Measurements from ENCODE around the gene DENND1A.

Gene DENND1A

GRCh38 chr9:123550012-123550411, 379.9 kb downstream of the DENND1A start:
- TF ChIP-seq CTCF (IDR thresholded peaks at IDR 0.05) = no peak

GRCh38 chr9:123548741-123549545, 381.0 kb downstream of the DENND1A start:
- DNase-seq = no peak
- no peak for TF ChIP-seq CTCF (IDR thresholded peaks at IDR 0.05)
- H3K27ac Mint-ChIP-seq = no peak overlapping the region
- H3K36me3 Mint-ChIP-seq (ENCODE audit: low read depth) = peaks cover 7% of the 10 kb centered on the region
- H3K4me1 Mint-ChIP-seq = peaks cover 39% of the 10 kb centered on the region
- H3K9me3 Mint-ChIP-seq = no peaks in the 10 kb centered on the region
- H3K4me3 Mint-ChIP-seq = no peak overlapping the region
- no peaks in the 10 kb centered on the region for H3K27me3 Mint-ChIP-seq (ENCODE audit: low read depth, poor library complexity)

More at GRCh38 chr9:123550012-123550411, 379.9 kb downstream of the DENND1A start:
- H3K9me3 Mint-ChIP-seq = no peaks in the 10 kb centered on the region
- H3K4me1 Mint-ChIP-seq = peaks cover 39% of the 10 kb centered on the region
- H3K27me3 Mint-ChIP-seq (ENCODE audit: low read depth, poor library complexity) = no peaks in the 10 kb centered on the region
- peak overlapping the region; percentile 92 for H3K27ac Mint-ChIP-seq
- H3K36me3 Mint-ChIP-seq (ENCODE audit: low read depth) = peaks cover 12% of the 10 kb centered on the region
- DNase-seq = no peak
- peak overlapping the region; percentile 59 for H3K4me3 Mint-ChIP-seq

- Mint-ChIP-seq H3K4me3 (no peak overlapping the region), H3K9me3 (no peaks in the 10 kb centered on the region), H3K27me3 (ENCODE audit: low read depth, poor library complexity) (peaks cover 6% of the 10 kb centered on the region), H3K4me1 (peaks cover 32% of the 10 kb centered on the region), H3K27ac (no peak overlapping the region), H3K36me3 (ENCODE audit: low read depth) (peaks cover 7% of the 10 kb centered on the region)
- TF ChIP-seq CTCF (IDR thresholded peaks at IDR 0.05) = peak; percentile 93
- DNase-seq = peak; percentile 41
Observed at GRCh38 chr9:123544007-123544827, 385.7 kb downstream of the DENND1A start.

GRCh38 chr9:123543492-123543891, 386.4 kb downstream of the DENND1A start:
- no peak for TF ChIP-seq CTCF (IDR thresholded peaks at IDR 0.05)
- H3K4me1 Mint-ChIP-seq = peaks cover 29% of the 10 kb centered on the region
- no peak overlapping the region for H3K4me3 Mint-ChIP-seq
- peaks cover 6% of the 10 kb centered on the region for H3K27me3 Mint-ChIP-seq (ENCODE audit: low read depth, poor library complexity)
- H3K36me3 Mint-ChIP-seq (ENCODE audit: low read depth) = peaks cover 7% of the 10 kb centered on the region
- no peaks in the 10 kb centered on the region for H3K9me3 Mint-ChIP-seq
- H3K27ac Mint-ChIP-seq = no peak overlapping the region
- no peak for DNase-seq

GRCh38 chr9:123542435-123543225, 387.3 kb downstream of the DENND1A start:
- no peaks in the 10 kb centered on the region for H3K9me3 Mint-ChIP-seq
- peaks cover 7% of the 10 kb centered on the region for H3K36me3 Mint-ChIP-seq (ENCODE audit: low read depth)
- DNase-seq = peak; percentile 7
- no peak for TF ChIP-seq CTCF (IDR thresholded peaks at IDR 0.05)
- H3K27me3 Mint-ChIP-seq (ENCODE audit: low read depth, poor library complexity) = peaks cover 6% of the 10 kb centered on the region
- H3K4me1 Mint-ChIP-seq = peaks cover 34% of the 10 kb centered on the region
- H3K27ac Mint-ChIP-seq = no peak overlapping the region
- H3K4me3 Mint-ChIP-seq = peak overlapping the region; percentile 19
